ENCODE results near the gene FKBP11. TPM values are rescaled to one million over a fixed set of nuclear protein-coding genes. Genes with fewer than 3 reads are reported as not detected.

The FKBP11 gene
- total RNA-seq, 2 donors from 2014 or later = 30.1 to 30.7 TPM

GRCh38 chr12:48947727-48948126 lies 22.4 kb upstream of the FKBP11 start:
- no peaks in the 10 kb centered on the region for H3K9me3 ChIP-seq (ENCODE audit: control insufficient read depth, low read length)
- no peak overlapping the region for H3K4me3 Mint-ChIP-seq
- H3K36me3 Mint-ChIP-seq (ENCODE audit: low read depth) = peaks cover 40% of the 10 kb centered on the region
- H3K36me3 ChIP-seq (ENCODE audit: control insufficient read depth, insufficient read depth, low read length) = peaks cover 64% of the 10 kb centered on the region
- H3K27me3 ChIP-seq (ENCODE audit: control insufficient read depth, insufficient read depth, low read length, poor library complexity, severe bottlenecking) = no peaks in the 10 kb centered on the region
- H3K9me3 Mint-ChIP-seq = no peaks in the 10 kb centered on the region
- no peaks in the 10 kb centered on the region for H3K27me3 Mint-ChIP-seq (ENCODE audit: insufficient read depth)
- no peak overlapping the region for H3K9ac ChIP-seq (ENCODE audit: extremely low read depth, low read length, poor library complexity, severe bottlenecking)
- no peak for DNase-seq
- peaks cover 10% of the 10 kb centered on the region for H3K4me1 Mint-ChIP-seq
- H3K4me1 ChIP-seq (ENCODE audit: control insufficient read depth, insufficient read depth, low read length) = peaks cover 4% of the 10 kb centered on the region
- H3K27ac ChIP-seq (ENCODE audit: low read depth, low read length) = no peak overlapping the region
- no peak for TF ChIP-seq CTCF (conservative IDR thresholded peaks at IDR 0.05)
- peak overlapping the region; percentile 3 for H3K27ac Mint-ChIP-seq
- no peak overlapping the region for H3K4me3 ChIP-seq (ENCODE audit: low read length)
- 84 to 88% methylated on average over 2 to 3 of the region's 3 CpGs for WGBS, 2 experiments (ENCODE audit: insufficient coverage in 1 of 2, insufficient read length in 1 of 2)

GRCh38 chr12:48946943-48947342 lies 21.7 kb upstream of the FKBP11 start:
- no peak overlapping the region for H3K9ac ChIP-seq (ENCODE audit: extremely low read depth, low read length, poor library complexity, severe bottlenecking)
- H3K9me3 Mint-ChIP-seq = no peaks in the 10 kb centered on the region
- H3K4me1 ChIP-seq (ENCODE audit: control insufficient read depth, insufficient read depth, low read length) = peaks cover 4% of the 10 kb centered on the region
- H3K36me3 ChIP-seq (ENCODE audit: control insufficient read depth, insufficient read depth, low read length) = peaks cover 66% of the 10 kb centered on the region
- H3K9me3 ChIP-seq (ENCODE audit: control insufficient read depth, low read length) = no peaks in the 10 kb centered on the region
- no peak for TF ChIP-seq CTCF (conservative IDR thresholded peaks at IDR 0.05)
- H3K4me1 Mint-ChIP-seq = peaks cover 10% of the 10 kb centered on the region
- H3K27ac ChIP-seq (ENCODE audit: low read depth, low read length) = no peak overlapping the region
- DNase-seq = no peak
- no peaks in the 10 kb centered on the region for H3K27me3 Mint-ChIP-seq (ENCODE audit: insufficient read depth)
- 95 to 98% methylated on average over 5 to 6 of the region's 6 CpGs for WGBS, 2 experiments (ENCODE audit: insufficient coverage in 1 of 2, insufficient read length in 1 of 2)
- peaks cover 38% of the 10 kb centered on the region for H3K36me3 Mint-ChIP-seq (ENCODE audit: low read depth)
- no peak overlapping the region for H3K4me3 ChIP-seq (ENCODE audit: low read length)
- peak overlapping the region; percentile 16 for H3K27ac Mint-ChIP-seq
- no peaks in the 10 kb centered on the region for H3K27me3 ChIP-seq (ENCODE audit: control insufficient read depth, insufficient read depth, low read length, poor library complexity, severe bottlenecking)
- H3K4me3 Mint-ChIP-seq = no peak overlapping the region

- H3K27ac Mint-ChIP-seq = no peak overlapping the region
- H3K4me1 Mint-ChIP-seq = peaks cover 10% of the 10 kb centered on the region
- H3K36me3 Mint-ChIP-seq (ENCODE audit: low read depth) = peaks cover 39% of the 10 kb centered on the region
- Histone ChIP-seq H3K9ac (ENCODE audit: extremely low read depth, low read length, poor library complexity, severe bottlenecking) (no peak overlapping the region), H3K4me3 (ENCODE audit: low read length) (no peak overlapping the region), H3K36me3 (ENCODE audit: control insufficient read depth, insufficient read depth, low read length) (peaks cover 73% of the 10 kb centered on the region), H3K9me3 (ENCODE audit: control insufficient read depth, low read length) (no peaks in the 10 kb centered on the region), H3K27me3 (ENCODE audit: control insufficient read depth, insufficient read depth, low read length, poor library complexity, severe bottlenecking) (no peaks in the 10 kb centered on the region), H3K27ac (ENCODE audit: low read depth, low read length) (no peak overlapping the region), H3K4me1 (ENCODE audit: control insufficient read depth, insufficient read depth, low read length) (peaks cover 4% of the 10 kb centered on the region)
- H3K4me3 Mint-ChIP-seq = no peak overlapping the region
- no peak for DNase-seq
- H3K9me3 Mint-ChIP-seq = no peaks in the 10 kb centered on the region
- no peak for TF ChIP-seq CTCF (conservative IDR thresholded peaks at IDR 0.05)
- H3K27me3 Mint-ChIP-seq (ENCODE audit: insufficient read depth) = no peaks in the 10 kb centered on the region
Observed at GRCh38 chr12:48946205-48946604, 20.9 kb upstream of the FKBP11 start.
